Right renal cortex interstitium (tissue), 3 donors: ENCODE results near the gene PALD1. TPM values are rescaled to one million over a fixed set of nuclear protein-coding genes. Genes with fewer than 3 reads are reported as not detected.

Experiments used
- DNase-seq, 3 donors: peaks; one replicate each; pipeline ENCODE4 v3.0.0-alpha.2; 2013; ENCODE audit warnings: low read depth in 3 of 3, low spot score in 2 of 3
- polyA plus RNA-seq, 3 donors: library from polyadenylated mRNA; unstranded; fragments of 120-200 nt; gene quantifications; one replicate each; pipeline ENCODE4 v1.2.1, GENCODE V29; 2013; ENCODE audit not compliant: insufficient read length in 3 of 3

Gene PALD1
- polyA plus RNA-seq, 3 donors, result 9.6 to 10.6 (median 9.7) TPM

DNA sequence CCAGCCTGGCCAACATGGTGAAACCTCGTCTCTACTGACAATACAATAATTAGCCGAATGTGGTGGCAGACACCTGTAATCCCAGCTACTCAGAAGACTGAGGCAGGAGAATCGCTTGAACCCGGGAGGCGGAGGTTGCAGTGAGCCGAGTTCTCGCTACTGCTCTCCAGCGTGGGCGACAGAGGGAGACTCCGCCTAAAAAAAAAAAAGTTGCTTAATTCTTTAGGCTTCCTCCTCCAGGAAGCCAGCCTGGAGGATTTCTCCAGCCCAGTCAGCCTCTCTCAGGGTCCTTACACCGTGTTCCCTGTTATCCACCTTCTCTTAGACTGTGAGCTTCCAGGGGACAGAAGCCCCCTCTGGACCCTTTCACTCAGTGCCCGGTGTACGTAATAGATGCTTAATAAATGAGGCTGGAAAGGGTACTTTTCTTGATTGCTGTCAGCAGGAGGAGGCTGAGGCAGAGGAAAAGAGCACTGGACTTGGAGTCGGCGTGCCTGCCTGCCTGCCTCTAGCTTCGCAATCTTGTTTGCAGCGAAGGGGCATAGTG lies 20.7 kb upstream of the PALD1 start:
- DNase-seq, result no peak

DNA sequence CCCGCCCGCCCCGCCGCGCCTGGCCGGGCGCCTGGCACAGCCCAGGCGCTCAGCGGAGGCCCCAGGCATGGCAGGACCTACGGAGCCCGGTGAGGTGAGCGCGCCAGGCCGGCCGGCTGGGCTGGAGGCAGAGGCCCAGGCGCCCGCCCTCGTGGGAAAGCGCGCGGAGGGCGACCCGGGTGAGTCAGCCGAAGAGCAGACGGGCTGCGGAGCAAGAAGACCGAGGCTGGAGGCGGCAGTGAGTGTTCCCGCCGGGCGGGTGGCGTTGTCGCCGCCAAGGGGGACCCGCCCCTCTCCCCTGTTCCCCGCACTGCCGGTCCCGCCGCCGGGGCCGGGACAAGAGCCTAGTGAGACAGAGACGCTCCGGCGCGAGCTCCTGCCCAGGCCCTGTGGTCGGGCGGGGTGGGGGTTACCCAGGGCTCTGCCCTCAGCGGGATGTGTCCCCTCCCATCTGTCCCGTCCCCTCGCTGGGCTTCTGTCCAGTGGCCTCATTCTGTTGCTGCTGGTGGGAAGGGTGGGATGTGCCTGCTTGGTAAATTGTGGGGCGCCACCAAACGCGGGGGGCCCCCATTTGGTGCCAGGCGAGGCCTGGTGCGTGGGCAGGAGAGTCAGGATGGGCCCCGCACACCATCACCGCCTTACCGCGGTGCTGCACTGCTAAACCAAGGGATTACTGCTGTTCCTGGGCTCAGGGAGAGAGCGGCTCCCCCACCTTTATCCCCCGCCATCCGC lies 20.1 kb upstream of the PALD1 start:
- DNase-seq, result no peak

DNA sequence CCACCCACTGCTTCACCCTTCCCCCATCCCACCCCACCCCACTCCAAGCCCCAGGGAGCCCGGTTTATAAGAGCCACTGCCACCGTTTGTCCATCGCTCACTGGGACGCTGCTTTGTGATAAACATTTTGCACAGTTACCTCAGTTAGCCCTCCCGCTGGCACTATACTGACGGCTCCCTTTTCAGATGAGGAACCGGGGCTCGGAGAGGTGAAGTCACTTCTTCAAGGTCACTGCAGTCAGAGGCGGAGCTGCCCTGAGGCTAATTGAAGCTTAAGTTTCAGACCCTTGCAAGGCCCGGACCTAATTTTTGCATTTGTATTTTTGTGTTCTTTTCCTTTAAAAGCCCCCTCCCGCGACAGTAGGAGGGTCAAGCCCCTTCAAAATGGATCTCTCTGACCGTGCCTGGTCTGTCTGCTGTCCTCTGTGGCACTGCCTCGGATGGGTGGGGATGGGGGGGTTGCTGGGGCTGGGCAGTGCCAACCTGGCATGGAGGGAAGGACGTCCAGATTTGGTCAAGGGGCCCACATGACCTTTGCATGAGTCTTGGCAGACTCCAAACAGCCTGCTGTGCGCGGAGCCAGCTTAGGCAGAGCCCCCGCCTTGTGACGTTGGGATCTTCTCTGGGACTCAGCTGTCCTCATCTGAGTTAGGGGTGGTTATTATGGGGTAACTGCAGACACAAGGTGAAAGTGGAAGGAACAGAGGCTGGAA lies 19.4 kb upstream of the PALD1 start:
- DNase-seq, result no peak

DNA sequence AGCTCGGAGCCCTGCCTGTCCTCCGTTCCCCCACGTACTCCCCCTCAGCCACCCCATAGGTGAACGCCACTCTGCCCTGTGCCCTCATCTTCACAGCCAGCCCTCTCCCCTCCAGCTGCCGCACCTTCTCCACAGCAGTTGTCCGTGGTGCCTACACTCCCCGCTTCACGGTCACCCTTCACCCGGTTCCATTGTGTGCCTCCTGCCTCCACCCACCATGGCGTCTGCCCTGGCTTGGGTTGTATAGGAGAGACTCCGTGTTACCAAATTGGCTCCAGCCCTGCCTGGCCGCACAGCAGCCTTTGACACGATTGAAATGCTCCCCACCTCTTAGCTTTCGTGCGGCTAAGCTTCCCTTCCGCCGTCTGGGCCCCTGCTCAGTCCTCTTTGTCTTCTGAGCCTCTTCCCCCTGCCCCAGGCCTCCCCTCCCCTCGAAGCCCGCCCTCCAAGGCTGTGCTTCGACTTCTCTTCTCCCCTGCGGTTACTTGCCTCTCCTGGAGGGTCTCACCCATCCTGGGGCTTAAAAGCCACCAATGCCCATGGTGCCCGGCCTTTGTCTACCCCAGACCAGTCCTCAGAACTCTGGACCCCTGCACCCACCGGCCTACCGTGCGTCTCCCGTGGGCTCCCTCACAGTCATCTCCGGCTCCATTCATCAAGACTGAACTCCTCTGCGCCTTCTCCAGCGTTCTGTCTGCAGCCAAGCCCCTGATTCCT lies 18.6 kb upstream of the PALD1 start:
- DNase-seq, result no peak

DNA sequence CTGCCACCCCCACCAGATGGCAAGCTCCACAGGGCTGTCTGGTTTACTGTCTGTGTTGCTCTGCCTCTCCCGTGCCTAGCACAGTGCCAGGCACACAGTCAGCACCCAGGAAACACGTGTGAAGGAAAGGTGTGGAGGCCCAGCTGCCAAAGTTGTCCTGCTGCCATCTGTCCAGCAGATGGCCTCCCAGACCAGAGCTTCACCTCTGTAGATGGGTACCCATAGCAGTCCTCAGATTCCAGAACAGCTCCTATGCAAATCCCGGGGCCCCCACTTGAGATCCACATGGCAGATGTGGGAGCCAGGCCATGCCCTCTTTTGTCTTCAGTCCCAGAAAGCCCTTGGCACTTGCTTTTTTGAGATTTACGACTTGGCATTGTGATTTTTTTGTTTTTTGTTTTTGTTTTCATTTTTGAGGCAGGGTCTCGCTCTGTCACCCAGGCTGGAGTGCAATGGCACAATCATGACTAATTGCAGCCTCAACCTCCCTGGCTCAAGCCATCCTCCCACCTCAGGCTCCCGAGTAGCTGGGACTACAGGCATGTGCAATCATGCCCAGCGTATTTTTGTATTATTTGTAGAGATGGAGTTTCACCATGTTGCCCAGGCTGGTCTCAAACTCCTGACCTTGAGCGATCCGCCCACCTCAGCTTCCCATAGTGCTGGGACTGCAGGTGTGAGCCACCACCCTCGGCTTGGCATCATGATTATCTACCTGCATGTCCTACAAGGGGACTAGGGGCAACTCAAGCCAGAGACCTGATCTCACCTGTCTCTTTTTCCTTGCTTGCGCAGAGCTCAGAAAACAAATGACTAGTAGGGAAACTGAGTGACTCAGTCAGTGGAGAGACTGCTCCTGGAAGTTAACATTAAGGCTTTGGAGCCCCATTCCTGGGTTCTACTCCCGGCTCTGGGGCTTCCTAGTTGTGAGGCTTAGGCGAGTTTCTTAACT lies 16.9 kb upstream of the PALD1 start:
- DNase-seq, result no peak

DNA sequence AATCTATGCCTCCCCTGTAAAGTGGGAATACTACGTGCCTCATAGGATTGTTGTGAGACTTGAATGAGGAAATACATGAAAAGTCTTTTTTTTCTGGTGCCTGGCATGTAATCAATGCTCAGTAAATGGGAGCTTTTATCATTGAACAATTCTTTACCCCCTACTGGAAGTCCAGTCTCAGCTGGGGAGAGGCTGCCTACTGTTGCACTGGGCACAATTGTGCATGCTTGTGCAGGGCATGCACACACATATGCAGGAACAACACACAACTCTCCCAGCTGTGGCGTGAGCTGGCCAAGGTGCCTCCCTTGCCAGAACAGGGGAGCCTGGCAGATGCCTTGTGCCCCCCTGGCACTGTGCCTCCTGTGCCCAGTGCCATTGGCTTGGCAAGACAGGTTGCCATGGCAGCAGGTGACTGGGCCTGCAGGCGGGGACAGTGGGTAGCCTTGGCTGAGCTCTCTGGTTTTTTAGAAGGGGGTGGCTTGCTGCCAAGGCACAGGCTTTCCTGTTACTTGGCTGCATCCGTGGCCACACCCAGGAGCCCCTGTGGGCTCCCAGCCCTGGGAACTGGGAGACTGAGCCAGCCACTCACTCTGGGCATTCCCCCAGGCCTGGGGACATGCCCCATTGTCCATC lies 16.1 kb upstream of the PALD1 start:
- no peak for DNase-seq

DNA sequence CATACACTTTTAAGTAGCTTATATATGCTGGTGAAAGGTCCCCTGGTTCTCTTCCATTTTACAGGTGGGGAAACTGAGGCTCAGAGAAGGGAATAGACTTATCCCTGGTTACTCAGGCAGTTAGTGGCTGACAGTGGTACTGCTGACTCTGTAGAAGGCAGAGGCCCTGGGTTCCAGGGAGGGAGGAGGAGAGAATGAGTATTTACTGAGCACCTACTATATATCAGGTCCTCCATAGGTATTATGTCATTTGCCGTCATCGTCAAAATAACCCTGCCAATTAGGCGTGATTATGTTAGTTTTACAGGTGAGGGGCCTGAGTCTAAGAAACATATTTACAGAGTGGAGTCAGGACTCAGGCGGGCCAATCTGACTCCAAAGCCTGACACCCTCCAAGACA lies 13.3 kb upstream of the PALD1 start:
- no peak for DNase-seq

DNA sequence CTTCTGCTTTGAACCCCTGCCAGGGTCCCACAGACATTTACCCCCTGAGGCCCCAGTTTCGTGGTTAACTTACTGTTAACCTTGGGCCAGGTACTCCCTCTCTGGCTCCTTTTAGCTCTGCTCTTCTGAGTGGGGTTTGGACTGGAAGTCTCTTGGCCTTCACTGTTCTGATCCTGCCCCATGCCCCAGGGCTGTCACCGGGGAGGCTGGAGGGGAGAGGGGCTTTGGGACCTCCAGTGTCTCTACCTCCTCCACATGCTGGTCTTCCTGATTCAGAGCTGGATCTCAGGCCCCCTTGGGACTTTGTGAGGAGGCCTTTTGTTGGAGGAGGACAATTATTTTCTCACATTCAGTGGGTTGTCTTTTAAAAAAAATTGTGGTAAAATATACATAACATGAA lies 12.7 kb upstream of the PALD1 start:
- no peak for DNase-seq

DNA sequence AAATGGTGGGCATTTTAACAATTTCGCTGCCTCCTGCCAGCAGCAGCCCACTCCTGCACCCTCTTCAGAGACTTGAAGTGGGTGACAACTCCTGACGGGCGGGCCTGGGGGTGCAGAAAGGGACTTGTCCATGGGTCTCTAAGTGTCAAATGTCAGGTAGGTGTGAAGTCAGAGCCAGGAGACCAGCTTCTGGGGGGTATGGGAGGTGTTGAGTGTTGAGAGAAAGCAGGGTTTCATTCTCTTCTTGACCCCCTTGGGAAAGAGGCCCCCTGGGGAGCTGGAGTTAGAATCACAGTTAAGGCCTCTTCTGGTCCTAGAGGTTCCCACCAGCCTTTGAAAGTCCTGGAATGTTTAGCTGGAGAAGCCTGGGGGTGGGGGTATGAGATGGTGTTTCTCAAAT lies 11.6 kb upstream of the PALD1 start:
- DNase-seq, result no peak

DNA sequence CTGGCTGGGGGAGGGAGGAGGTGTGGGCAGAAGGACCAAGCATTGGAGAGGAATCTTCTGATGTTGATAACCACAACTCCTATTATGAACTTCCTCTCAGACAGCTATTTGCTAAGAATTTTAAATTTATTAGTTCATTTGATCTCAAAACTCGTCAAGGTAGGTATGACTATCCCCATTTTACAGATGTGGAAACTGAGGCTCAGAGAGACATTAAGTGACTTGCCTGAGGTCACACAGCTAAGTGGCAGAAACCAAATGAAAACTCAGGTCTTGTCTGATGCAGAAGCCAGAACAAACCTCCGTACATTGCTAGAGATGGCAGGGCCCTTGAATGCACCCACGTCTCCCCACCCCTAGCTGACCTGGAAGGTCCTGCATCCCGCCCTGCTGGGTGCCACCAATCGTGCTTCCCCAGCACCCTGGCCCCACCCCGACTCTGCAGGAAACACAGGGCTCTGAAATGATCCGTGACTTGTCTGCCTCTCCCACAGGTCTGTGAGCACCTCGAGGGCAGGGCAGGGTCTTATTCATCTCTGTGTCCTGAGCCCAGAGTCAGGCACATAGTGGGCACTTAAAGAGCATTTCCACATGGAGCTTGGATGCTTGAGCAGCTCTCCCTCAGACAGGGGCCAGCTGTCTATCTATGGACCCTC lies 5.6 kb upstream of the PALD1 start:
- DNase-seq, result no peak

DNA sequence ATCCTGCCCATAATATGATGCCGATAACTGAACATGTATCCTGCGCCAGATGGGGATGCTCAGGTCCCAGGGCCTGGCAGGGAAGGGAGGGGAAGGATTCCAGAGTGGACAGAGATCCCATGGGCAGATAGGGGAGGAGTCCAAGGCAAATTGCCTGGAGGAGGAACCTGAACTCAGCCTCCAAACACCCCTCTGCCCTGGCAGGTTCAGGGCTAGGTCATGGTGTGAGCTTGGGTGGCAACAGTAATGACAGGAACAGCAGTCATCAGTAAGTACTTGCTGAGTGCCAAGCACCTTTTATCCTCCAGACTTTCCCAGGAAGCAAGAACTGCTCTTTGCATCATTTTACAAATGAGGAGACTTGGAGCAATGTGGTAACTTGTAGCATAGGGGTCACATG lies 3.8 kb upstream of the PALD1 start:
- no peak for DNase-seq

DNA sequence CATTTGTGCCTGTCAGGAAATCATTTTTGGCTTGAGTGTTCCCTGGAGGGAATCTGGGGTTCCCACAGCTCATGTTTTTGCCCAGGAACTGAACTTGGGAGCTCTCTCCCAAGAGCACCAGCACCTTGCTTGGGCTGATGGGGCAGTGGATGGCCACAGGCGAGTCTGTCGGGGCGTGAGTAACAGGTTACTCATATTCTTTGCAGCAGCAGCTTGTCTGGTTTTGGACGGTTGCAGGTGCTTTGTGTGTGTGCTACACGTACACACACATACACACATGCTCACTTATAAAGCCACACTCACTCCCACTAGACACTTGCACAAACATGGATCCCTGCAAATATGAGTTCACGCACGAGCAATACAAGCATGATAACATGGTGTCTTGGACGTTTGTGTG lies 2.9 kb upstream of the PALD1 start:
- DNase-seq, result no peak

DNA sequence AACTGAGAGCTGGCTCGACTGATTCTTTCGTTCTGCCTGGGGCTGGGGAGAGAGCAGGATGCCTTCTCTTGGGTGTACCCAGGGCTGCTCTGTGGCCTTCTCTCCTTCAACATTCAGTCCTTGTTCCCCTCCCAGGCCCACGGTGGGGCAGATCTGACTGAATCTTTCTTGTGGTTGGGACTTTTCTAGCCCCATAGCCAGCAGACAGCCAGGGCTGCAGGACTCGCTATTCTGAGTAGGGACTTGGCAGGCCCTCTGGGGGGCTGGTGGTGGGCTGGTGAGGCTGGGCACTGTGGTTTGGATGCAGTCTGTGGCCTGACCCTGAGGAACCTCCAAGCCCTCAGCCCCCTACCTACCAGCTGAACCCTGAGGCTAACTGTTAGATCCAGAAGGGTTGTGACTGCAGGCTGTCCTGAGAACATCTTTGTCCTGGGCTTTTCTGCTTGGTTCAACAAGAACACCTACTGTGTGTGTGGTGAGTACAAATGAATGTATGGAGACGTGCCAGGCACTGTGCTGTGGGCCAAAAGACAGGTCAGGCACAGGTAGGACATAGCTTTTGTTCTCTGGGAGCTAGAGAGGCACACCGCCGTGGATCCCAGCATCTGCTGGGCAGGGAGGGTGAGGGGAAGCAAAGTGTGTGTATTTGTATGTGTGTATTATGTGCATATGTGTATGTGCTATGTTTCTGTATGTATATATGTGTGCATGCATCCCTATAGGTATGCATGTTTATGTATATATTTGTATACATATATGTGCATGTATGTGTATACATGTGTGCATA lies 2.1 kb upstream of the PALD1 start:
- no peak for DNase-seq

DNA sequence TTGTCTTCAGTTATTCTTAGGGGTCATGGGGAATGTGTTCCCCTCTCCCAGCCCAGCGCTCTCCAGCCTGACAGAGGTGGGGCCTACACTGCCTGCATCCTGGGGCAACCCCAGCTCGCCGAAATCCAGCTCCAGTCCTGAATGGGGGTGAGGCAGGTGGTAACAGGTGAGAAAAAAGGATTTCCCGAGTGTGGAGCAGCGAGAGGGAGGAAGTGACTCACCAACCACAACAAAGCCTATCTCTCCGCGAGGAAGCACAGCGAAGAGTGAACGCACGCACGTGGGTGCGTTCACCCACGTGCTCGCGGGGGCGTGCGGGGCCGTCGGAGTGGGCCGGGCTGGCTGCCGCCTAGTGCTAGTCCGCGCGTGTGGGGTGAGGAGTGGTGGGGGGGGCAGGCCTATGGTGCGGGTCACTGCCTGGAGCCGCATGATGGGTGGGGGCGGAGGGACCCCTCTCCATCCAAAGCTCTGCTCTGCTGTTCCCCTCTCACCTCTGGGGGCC lies 855 bp upstream of the PALD1 start:
- DNase-seq, result no peak

DNA sequence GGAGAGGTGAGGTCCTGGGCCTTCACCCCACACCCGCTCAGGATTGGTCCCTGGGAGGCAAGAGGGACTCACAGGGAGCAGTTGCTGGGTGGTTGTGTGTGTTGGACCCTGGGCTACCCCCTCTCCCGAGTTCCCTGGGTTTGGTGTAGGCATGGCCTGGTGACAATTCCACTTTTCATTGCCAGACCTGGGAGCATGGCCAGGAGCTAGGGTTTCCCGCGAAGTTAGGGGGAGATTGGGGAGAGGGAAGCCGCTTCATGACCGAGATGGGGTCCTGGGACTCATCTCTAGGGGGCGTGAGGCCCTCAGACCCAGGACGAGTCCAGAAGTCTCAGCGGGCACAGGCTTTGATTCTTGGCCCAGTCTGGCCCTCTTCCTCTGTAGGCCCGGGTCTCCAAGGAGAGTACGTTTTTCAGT lies 606 bp downstream of the PALD1 start:
- no peak for DNase-seq

DNA sequence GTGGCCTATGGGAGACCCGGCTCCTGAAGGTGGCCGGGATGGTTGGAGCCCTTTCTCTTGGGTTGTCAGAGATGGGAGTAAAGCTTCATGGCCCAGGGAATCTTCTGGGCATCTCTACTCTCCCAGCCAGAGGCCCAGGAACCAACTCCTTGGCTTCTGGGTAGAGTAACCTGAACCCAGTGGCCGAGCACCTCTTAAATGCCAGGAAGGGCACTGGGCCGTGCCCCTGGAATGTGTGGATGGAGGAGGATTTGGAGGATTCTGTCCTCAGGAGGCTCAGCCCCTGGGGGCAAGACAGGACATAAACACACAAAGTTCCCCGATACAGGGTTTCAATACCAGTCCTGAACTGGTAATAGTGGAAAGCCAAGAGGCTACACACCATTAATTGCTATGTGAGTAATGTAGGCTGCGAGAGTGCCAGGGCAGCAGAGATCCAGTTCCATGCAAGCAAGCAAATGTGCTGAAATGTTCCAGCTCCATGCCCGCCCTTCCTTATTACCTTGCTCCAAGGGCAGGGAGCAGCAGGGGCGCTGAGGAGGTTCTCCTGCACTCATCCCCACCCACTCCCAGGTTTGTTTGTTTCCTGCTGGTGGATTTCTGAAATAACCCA lies 1.2 kb downstream of the PALD1 start:
- DNase-seq, result no peak

DNA sequence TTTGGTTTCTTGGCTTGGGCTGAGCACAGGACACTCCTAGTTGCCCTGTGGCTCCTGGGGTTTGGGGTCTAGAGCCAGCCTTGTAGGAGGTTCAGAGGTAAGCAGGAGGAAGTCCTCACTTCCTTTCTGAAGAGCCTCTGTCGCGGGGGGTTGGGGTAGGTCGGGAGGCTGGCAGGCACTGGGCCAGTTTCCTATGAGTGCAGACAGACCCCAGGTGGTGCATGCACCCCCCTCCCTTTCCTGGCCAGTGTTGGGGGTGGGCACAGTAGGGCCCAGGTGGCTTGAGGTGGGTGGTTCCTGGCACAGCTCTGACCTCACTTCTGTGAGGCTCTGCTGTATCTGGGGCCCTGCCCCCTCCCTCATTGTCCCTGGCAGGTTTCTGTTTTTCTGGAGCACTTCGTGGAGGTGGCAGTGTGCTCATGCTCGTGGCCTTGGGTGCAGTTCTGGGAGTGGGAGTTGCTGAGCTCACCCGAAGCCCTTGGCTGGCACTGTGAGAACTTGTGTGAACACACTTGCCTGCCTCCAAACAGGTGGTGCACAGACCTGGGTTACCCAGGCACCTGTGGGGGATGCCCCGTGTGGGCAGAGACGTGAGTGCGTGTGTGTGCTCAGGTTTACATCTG lies 1.8 kb downstream of the PALD1 start:
- DNase-seq, result no peak

DNA sequence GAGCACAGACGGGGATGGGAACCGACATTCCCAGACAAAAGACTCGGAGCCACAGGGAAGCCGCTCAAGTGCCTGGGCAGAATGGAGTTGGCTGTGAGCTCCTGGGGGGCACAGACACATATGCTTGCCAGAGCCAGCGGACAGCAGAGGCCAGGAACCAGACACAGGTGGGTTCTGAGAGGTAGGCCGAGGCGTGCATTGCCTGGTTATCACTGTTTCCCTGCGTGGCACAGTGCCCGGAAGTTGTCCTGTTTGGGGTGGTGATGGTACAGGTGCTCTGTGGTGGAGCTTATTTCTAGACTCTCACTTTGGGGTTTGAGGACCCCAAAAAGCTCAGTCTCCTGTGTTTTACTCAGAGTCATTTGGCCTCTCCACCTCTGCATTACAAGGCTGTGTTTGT lies 2.5 kb downstream of the PALD1 start:
- DNase-seq, result no peak
